Activated CD8-positive, alpha-beta T cell treated with anti-CD3 and anti-CD28 coated beads, Interleukin-2, amount 10 ng/mL, durations not matched to agents 7 days and 5 days (primary cell): ENCODE measurements around the gene PRDM2. TPM values are rescaled to one million over a fixed set of nuclear protein-coding genes. Genes with fewer than 3 reads are reported as not detected.

Source experiments
- ATAC-seq: fragments of 150-1000 bp; cut with Tn5 transposase; one replicate; pipeline ENCODE4 v1.10.0; 2021; ENCODE audit warnings: moderate library complexity
- CTCF ChIA-PET: fragments of 350-600 bp; sonication (Branson Sonifier 250); formaldehyde crosslinking; loops from one replicate; lab custom pipeline; 2021; ENCODE audit warnings: antibody characterized with exemption; lab: Charles Lee
- POLR2A ChIA-PET: fragments of 350-600 bp; sonication (Branson Sonifier 250); formaldehyde crosslinking; loops from one replicate; lab custom pipeline; 2021; ENCODE audit warnings: antibody characterized with exemption; lab: Charles Lee
- DNase-seq: peaks from one replicate; pipeline ENCODE4 v3.0.0-alpha.2; 2020
- H3K27ac Mint-ChIP-seq: one replicate; pipeline ENCODE4 v1.8.0; 2021; ENCODE audit warnings: mild to moderate bottlenecking, mixed read lengths
- H3K27me3 Mint-ChIP-seq: one replicate; pipeline ENCODE4 v1.8.0; 2021; ENCODE audit warnings: low read depth, mixed read lengths
- H3K36me3 Mint-ChIP-seq: one replicate; pipeline ENCODE4 v1.8.0; 2021; ENCODE audit warnings: low read depth, mixed read lengths
- H3K4me1 Mint-ChIP-seq: one replicate; pipeline ENCODE4 v1.8.0; 2021; ENCODE audit warnings: low read depth, mixed read lengths
- H3K4me3 Mint-ChIP-seq: one replicate; pipeline ENCODE4 v1.8.0; 2021; ENCODE audit warnings: mild to moderate bottlenecking, mixed read lengths
- H3K9me3 Mint-ChIP-seq: one replicate; pipeline ENCODE4 v1.8.0; 2022; ENCODE audit warnings: mixed read lengths; ENCODE audit not compliant: insufficient read depth
- total RNA-seq, 2 experiments: library from RNA; stranded (reverse); gene quantifications; one replicate each; pipeline ENCODE4 v1.2.3, GENCODE V29; 2021

The PRDM2 gene
- total RNA-seq, 2 experiments from 2014 or later, result 49.3 to 50.4 TPM

DNA sequence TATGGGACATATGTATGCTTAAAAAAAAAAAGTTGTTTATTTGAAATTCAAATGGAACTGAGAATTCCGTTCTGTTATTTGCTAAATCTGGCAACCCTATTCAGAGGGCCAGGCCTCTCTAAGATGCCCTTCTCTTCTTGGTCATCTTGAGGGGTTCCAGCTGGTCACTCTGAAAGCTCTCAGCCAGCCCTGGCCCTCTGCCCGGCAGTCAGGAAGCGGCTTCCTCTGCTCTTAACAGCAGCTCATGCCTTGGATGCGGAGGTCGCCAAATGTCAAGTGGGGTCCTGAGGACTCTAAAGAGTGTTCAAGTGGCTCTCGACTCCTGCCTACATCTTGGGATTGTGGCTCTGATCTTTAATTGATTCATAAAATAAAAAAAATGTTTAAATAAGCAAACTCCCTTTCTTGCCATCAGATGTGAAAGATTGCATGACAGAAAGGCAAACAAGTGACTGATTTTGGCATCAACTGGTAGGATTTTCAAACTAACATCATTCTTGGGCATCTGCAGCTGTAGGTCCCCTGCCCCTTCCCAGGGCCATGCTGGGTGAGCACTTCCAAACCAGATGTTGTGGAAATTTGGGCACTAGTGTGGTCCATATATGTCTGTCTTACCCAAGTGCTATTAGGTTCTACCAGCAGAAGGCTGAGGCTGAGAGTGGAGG is 130.8 kb downstream of the PRDM2 start:
- Mint-ChIP-seq H3K4me3 (no peak overlapping the region), H3K9me3 (no peaks in the 10 kb centered on the region), H3K36me3 (no peaks in the 10 kb centered on the region), H3K27me3 (peaks cover 3% of the 10 kb centered on the region), H3K4me1 (no peaks in the 10 kb centered on the region), H3K27ac (no peak overlapping the region)
- ChIA-PET CTCF (no interaction called here), POLR2A (no interaction called here)
- no peak for DNase-seq
- ATAC-seq, result no peak

DNA sequence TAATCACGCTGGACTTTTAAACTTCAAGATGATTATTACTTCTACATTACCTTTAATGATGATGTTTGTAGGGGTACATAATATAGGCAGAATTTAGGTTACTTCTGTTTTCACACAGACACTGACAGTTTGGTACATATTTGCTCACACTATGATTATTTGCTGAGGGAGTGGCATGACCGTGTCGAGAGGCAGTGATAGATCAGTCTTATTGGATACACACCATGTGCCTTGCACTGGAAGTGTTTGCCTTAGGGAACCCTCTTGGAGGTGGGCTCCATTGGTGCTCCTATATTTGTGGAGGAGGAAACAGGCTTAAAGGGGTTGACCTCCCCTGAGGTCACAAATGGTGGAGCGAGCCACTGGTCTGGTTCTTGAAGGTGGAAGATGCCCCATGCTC is 132.1 kb downstream of the PRDM2 start:
- H3K9me3 Mint-ChIP-seq, result no peaks in the 10 kb centered on the region
- ATAC-seq, result no peak
- H3K27me3 Mint-ChIP-seq, result peaks cover 3% of the 10 kb centered on the region
- no peak for DNase-seq
- no peak overlapping the region for H3K4me3 Mint-ChIP-seq
- ChIA-PET POLR2A (no interaction called here), CTCF (no interaction called here)
- H3K36me3 Mint-ChIP-seq, result no peaks in the 10 kb centered on the region
- no peak overlapping the region for H3K27ac Mint-ChIP-seq
- no peaks in the 10 kb centered on the region for H3K4me1 Mint-ChIP-seq

DNA sequence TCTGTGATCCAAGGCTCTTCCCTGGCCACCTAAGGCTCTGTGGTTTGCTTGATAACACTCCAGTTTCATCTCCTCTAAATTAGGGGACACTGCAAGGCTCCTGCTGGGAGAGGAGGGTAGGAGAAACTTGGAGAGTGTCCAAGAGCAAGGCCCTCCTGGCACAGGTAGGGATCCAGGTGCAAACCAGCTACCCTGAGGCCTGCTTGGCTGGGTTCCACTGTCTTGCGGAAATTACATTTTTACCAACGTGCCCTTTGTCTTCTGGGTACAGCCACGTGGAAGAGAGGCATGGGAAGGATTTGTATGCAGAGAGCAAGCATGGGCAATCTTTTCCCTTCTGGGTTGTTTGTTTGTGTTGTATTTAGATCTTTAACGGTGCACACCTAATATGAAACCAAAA is 132.5 kb downstream of the PRDM2 start:
- Mint-ChIP-seq H3K9me3 (no peaks in the 10 kb centered on the region), H3K27me3 (peaks cover 4% of the 10 kb centered on the region), H3K36me3 (no peaks in the 10 kb centered on the region), H3K27ac (no peak overlapping the region), H3K4me3 (no peak overlapping the region), H3K4me1 (no peaks in the 10 kb centered on the region)
- DNase-seq (no peak), ATAC-seq (no peak)
- ChIA-PET POLR2A (no interaction called here), CTCF (no interaction called here)

DNA sequence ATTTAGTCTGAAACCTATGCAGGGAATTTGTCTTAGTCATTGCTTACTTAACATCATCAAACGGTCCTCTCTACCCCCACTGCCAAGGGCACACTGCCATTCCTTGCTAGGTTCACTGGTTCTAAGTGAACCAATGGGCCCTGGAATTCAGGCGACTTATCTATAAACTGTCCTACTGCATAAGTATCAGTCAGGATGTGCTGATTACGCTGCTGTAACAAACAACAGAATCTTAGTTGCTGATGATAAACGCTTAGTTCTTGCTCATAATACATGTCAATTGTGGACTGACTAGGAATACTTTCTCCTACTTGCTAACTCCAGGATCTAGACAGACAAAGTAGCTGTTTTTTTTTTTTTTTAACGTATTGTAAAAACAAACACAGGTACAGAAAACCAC is 136.1 kb downstream of the PRDM2 start:
- CTCF ChIA-PET, result interaction anchor here (0.9 kb wide), 1 partner anchor 9 kb away, joined by 4 read pairs; no protein-coding TSS in a partner anchor
- Mint-ChIP-seq H3K36me3 (no peaks in the 10 kb centered on the region), H3K9me3 (no peaks in the 10 kb centered on the region), H3K4me1 (no peaks in the 10 kb centered on the region), H3K27ac (no peak overlapping the region), H3K4me3 (no peak overlapping the region), H3K27me3 (peaks cover 7% of the 10 kb centered on the region)
- POLR2A ChIA-PET, result no interaction called here
- no peak for DNase-seq
- no peak for ATAC-seq

DNA sequence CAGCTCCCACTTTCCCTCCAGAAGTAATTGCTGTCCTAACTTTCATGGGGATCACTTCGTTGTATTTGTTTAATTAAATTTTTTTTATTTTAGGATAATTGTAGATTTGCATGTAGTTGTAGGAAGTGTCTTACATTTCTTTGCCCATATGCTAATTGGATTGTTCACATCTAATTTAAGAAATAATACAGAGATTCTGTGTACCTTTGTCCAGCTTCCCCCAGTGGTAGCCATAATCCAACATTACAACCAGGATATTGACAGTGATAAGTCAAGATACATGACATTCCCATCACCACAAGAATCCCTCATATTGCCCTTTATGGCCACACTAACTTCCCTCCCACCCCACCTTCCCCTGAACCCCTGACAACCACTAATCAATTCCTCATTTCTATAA is 136.6 kb downstream of the PRDM2 start:
- Mint-ChIP-seq H3K9me3 (no peaks in the 10 kb centered on the region), H3K4me1 (no peaks in the 10 kb centered on the region), H3K27me3 (peaks cover 7% of the 10 kb centered on the region), H3K27ac (no peak overlapping the region), H3K36me3 (no peaks in the 10 kb centered on the region), H3K4me3 (no peak overlapping the region)
- DNase-seq (no peak), ATAC-seq (no peak)
- ChIA-PET POLR2A (no interaction called here), CTCF (interaction anchor here (0.9 kb wide), 1 partner anchor 9 kb away, joined by 4 read pairs; no protein-coding TSS in a partner anchor)

DNA sequence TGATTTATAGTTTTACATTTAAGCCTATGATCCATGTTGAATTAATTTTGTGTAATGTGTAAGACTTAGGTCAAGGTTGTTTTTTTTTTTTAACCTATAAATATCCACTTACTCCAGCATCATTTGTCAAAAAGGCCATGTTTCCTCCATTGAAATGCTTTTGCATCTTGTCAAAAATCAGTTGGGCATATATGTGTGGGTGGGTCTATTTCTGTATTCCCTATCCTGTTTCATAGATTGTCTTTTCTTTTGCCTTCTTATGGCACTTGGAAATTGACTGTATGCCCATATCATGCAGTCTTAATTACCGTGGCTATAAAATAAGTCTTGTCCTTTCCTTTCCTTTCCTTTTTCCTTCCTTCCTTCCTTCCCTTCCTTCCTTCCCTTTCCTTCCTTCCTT is 138.2 kb downstream of the PRDM2 start:
- H3K27me3 Mint-ChIP-seq, result peaks cover 19% of the 10 kb centered on the region
- ChIA-PET POLR2A (no interaction called here), CTCF (no interaction called here)
- H3K36me3 Mint-ChIP-seq, result no peaks in the 10 kb centered on the region
- ATAC-seq (no peak), DNase-seq (no peak)
- H3K4me3 Mint-ChIP-seq, result no peak overlapping the region
- no peaks in the 10 kb centered on the region for H3K9me3 Mint-ChIP-seq
- H3K27ac Mint-ChIP-seq, result no peak overlapping the region
- no peaks in the 10 kb centered on the region for H3K4me1 Mint-ChIP-seq

DNA sequence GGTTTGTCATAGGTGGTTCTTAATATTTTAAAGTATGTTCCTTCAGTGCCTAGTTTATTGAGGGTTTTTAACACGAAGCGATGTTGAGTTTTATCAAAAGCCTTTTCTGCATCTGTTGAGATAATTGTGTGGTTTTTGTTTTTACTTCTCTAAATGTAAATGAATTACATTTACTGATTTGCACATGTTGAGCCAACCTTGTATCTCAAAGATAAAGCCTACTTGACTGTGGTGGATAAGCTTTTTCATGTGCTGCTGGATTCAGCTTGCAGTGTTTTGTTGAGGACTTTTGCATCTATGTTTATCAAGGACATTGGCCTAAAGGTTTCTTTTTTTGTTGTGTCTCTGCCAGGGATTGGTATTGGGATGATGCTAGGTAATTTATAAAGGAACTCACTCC is 142.5 kb downstream of the PRDM2 start:
- DNase-seq (no peak), ATAC-seq (no peak)
- H3K27me3 Mint-ChIP-seq, result peaks cover 35% of the 10 kb centered on the region
- POLR2A ChIA-PET, result no interaction called here
- no peak overlapping the region for H3K4me3 Mint-ChIP-seq
- no peak overlapping the region for H3K27ac Mint-ChIP-seq
- no peaks in the 10 kb centered on the region for H3K9me3 Mint-ChIP-seq
- H3K4me1 Mint-ChIP-seq, result no peaks in the 10 kb centered on the region
- no peaks in the 10 kb centered on the region for H3K36me3 Mint-ChIP-seq
- CTCF ChIA-PET, result no interaction called here

DNA sequence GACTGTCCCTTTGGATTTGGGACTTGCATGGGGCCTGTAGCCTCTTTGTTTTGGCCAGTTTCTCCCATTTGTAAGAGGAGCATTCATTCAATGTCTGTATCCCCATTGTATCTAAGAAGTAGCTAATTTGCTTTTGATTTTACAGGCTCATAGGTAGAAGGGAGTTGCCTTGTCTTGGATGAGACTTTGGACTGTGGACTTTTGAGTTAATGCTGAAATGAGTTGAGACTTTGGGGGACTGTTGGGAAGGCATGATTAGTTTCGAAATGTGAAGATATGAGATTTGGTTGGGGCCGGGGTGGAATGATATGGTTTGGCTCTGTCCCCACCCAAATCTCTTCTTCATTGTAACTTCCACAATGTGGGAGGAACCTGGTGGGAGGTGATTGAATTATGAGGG is 151.7 kb downstream of the PRDM2 start:
- Mint-ChIP-seq H3K27ac (no peak overlapping the region), H3K9me3 (no peaks in the 10 kb centered on the region), H3K4me3 (no peak overlapping the region), H3K4me1 (no peaks in the 10 kb centered on the region), H3K36me3 (no peaks in the 10 kb centered on the region), H3K27me3 (peaks cover 12% of the 10 kb centered on the region)
- ChIA-PET POLR2A (no interaction called here), CTCF (no interaction called here)
- DNase-seq (no peak), ATAC-seq (no peak)

DNA sequence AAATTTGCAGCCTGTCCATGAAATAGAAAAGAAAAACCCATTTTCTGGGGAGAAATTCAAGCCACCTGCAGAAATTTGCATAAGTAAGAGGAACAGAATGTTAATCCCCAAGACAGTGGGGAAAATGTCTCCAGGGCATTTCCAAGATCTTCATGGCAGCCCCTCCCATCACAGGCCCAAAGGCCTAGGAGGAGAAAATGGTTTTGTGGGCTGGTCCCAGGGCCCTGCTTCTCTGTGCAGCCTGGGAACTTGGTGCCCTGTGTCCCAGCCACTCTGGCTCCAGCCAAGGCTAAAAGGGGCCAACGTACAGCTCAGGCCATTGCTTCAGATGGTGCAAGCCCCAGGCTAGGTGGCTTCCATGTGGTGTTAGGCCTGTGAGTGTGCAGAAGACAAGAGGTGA is 155.6 kb downstream of the PRDM2 start:
- no peaks in the 10 kb centered on the region for H3K4me1 Mint-ChIP-seq
- no peaks in the 10 kb centered on the region for H3K36me3 Mint-ChIP-seq
- POLR2A ChIA-PET, result no interaction called here
- H3K9me3 Mint-ChIP-seq, result no peaks in the 10 kb centered on the region
- H3K4me3 Mint-ChIP-seq, result no peak overlapping the region
- DNase-seq (no peak), ATAC-seq (no peak)
- CTCF ChIA-PET, result no interaction called here
- no peak overlapping the region for H3K27ac Mint-ChIP-seq
- peaks cover 17% of the 10 kb centered on the region for H3K27me3 Mint-ChIP-seq

DNA sequence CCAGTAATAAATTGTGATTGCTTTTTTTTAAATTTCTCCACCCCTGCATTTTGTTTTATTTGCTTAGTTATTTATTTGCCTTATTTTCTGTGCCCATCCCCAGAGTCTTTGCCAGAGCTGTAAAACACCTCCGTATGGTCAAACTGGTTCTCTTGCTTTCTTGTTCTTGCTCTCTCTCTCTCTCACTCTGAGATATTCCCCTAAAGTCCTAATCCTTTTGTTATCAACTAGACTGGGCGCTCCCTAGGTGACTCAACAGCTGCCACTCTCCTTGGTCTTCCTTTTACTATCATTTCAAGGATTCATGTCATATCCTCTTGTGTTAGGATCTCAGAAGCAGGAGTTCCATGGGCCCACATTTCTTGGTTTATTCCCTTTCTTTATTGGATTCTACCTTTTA is 160.0 kb downstream of the PRDM2 start:
- no peak for ATAC-seq
- POLR2A ChIA-PET, result no interaction called here
- DNase-seq, result no peak
- Mint-ChIP-seq H3K9me3 (no peaks in the 10 kb centered on the region), H3K27me3 (peaks cover 15% of the 10 kb centered on the region), H3K4me1 (no peaks in the 10 kb centered on the region), H3K36me3 (no peaks in the 10 kb centered on the region), H3K27ac (no peak overlapping the region), H3K4me3 (no peak overlapping the region)
- CTCF ChIA-PET, result no interaction called here

DNA sequence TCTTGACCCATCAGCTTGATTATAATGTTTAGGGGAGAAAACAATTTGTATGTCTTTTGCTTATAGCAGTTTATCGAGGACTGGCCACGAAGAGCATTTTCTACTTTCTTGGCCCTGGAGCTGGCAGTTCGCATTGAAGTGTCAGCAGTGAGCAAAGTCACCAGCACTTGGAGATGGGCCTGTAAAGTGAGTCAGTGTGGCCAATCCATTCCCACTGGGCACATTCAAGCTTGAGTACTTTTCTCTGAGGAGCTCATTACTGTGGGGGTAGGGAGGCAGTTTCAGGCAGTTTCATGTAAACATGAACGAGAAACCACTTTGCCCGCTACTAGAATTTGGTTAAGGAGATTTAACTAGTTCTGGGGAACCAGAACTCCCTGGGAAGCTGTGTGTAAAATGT is 164.8 kb downstream of the PRDM2 start:
- no peaks in the 10 kb centered on the region for H3K9me3 Mint-ChIP-seq
- ChIA-PET POLR2A (no interaction called here), CTCF (no interaction called here)
- H3K36me3 Mint-ChIP-seq, result no peaks in the 10 kb centered on the region
- peaks cover 4% of the 10 kb centered on the region for H3K27me3 Mint-ChIP-seq
- no peak for DNase-seq
- ATAC-seq, result no peak
- no peak overlapping the region for H3K27ac Mint-ChIP-seq
- H3K4me3 Mint-ChIP-seq, result no peak overlapping the region
- H3K4me1 Mint-ChIP-seq, result no peaks in the 10 kb centered on the region

DNA sequence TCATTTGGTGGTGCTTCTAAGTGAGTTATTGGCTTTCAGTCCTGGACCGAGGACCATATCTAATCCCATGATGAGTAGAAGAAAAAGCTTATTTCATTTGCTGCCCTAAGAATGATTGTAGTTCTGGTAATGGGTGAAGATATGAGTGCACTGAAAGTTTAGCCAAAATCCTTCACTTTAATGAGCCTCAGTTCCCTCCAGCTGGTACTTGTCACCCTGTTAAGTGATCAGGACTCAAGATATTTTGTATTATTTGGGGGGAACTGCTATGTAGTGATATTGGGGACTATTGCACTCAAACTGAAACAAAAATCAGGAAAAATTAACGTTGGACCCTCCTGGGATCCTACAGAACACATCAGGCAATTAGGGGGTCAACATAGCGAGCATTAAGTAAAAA is 165.9 kb downstream of the PRDM2 start:
- ChIA-PET POLR2A (no interaction called here), CTCF (no interaction called here)
- no peak overlapping the region for H3K4me3 Mint-ChIP-seq
- no peak overlapping the region for H3K27ac Mint-ChIP-seq
- ATAC-seq (no peak), DNase-seq (no peak)
- H3K9me3 Mint-ChIP-seq, result no peaks in the 10 kb centered on the region
- H3K4me1 Mint-ChIP-seq, result no peaks in the 10 kb centered on the region
- H3K27me3 Mint-ChIP-seq, result no peaks in the 10 kb centered on the region
- no peaks in the 10 kb centered on the region for H3K36me3 Mint-ChIP-seq

DNA sequence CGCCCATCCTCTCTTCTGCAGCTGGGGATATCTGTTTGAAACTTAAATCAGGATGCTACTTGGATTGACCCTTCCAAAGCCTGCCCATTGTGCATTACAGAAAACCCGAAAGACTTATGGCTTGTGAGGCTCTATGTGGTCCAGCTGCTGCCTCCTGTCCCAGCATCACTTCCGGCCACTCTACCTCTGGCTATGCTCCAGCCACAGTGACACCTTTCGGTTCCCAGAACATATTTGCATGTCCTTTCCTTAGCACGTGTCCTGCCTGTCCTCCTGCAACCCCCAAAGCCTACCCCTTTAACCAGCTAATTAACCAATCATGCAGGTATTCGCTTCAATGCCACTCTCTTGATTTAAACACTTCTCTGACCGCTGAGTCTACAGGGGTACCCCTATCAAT is 167.6 kb downstream of the PRDM2 start:
- Mint-ChIP-seq H3K36me3 (no peaks in the 10 kb centered on the region), H3K4me1 (no peaks in the 10 kb centered on the region), H3K27ac (no peak overlapping the region), H3K4me3 (no peak overlapping the region), H3K9me3 (no peaks in the 10 kb centered on the region), H3K27me3 (no peaks in the 10 kb centered on the region)
- DNase-seq (no peak), ATAC-seq (no peak)
- ChIA-PET CTCF (no interaction called here), POLR2A (no interaction called here)
